GM19452 (cell line): ENCODE measurements around the gene OR6A2.
A peak's percentile ranks its signal among the peaks of the same experiment; 100 is the strongest.

Source experiments
- ATAC-seq: cut with Tn5 transposase; IDR thresholded peaks from one replicate; pipeline ENCODE4 v1.9.1; 2021; ENCODE audit not compliant: unreplicated experiment

The OR6A2 gene

GRCh38 chr11:6757373-6757967 lies 42.0 kb downstream of the OR6A2 start:
- ATAC-seq: no peak

GRCh38 chr11:6755953-6756347 lies 43.5 kb downstream of the OR6A2 start:
- no peak for ATAC-seq

- no peak for ATAC-seq
Observed at GRCh38 chr11:6755303-6755952, 44.1 kb downstream of the OR6A2 start.

GRCh38 chr11:6747097-6747668 lies 52.3 kb downstream of the OR6A2 start:
- ATAC-seq: no peak

GRCh38 chr11:6746626-6747025 lies 52.9 kb downstream of the OR6A2 start:
- ATAC-seq: no peak

GRCh38 chr11:6746086-6746618 lies 53.3 kb downstream of the OR6A2 start:
- ATAC-seq: peak; percentile 83

- ATAC-seq: peak; percentile 55
Observed at GRCh38 chr11:6745465-6746015, 53.9 kb downstream of the OR6A2 start.

GRCh38 chr11:6745018-6745417 lies 54.5 kb downstream of the OR6A2 start:
- no peak for ATAC-seq

GRCh38 chr11:6742260-6742659 lies 57.2 kb downstream of the OR6A2 start:
- no peak for ATAC-seq
